A673 (cell line): ENCODE measurements around the gene DNAJC12.

Experiments used
- EZH2 ChIP-seq: fragments of 200-600 bp; sonication (generic); IDR thresholded peaks from 2 replicates; pipeline ENCODE4 v1.6.1; 2017; ENCODE audit warnings: borderline replicate concordance, low read depth, mild to moderate bottlenecking, mixed read lengths, antibody characterized with exemption, low read length; ENCODE audit not compliant: poor library complexity, severe bottlenecking
- TF ChIP-seq, protein P1 (sequence below): fragments of 300-800, 200-600 bp; sonication (generic); conservative IDR thresholded peaks from 2 replicates; pipeline ENCODE4 v1.5.1; 2017; ENCODE audit warnings: low read depth, mild to moderate bottlenecking, antibody characterized with exemption, low read length, moderate library complexity, mixed read lengths

DNA sequence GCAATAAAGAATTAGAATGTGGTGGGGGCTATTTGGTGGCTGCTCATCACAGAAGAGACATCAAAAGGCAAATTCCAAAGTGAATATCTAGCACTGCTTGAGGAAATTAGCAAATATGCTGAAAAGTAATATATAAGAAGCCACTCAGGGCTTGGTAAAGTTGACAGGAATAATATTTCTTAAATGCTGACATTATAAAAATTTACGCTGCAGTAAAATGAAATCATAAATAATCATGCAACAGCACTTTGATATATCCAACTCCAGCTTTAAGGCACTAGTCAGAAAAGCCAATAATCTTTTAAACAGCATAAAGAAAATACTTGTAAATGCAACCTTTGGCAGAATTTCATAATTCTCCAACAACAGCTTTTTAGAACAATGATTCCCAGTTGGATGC, 36.9 kb downstream of the DNAJC12 start:
- TF ChIP-seq, protein P1, sequence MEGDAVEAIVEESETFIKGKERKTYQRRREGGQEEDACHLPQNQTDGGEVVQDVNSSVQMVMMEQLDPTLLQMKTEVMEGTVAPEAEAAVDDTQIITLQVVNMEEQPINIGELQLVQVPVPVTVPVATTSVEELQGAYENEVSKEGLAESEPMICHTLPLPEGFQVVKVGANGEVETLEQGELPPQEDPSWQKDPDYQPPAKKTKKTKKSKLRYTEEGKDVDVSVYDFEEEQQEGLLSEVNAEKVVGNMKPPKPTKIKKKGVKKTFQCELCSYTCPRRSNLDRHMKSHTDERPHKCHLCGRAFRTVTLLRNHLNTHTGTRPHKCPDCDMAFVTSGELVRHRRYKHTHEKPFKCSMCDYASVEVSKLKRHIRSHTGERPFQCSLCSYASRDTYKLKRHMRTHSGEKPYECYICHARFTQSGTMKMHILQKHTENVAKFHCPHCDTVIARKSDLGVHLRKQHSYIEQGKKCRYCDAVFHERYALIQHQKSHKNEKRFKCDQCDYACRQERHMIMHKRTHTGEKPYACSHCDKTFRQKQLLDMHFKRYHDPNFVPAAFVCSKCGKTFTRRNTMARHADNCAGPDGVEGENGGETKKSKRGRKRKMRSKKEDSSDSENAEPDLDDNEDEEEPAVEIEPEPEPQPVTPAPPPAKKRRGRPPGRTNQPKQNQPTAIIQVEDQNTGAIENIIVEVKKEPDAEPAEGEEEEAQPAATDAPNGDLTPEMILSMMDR, result no peak
- no peak for TF ChIP-seq EZH2
